ENCODE measurements around the gene TPM2.

TPM2 gene

GRCh38 chr9:35691757-35692301 lies 2.1 kb upstream of the TPM2 start:
- H3K27ac ChIP-seq = no peak overlapping the region
- peaks cover 19% of the 10 kb centered on the region for H3K36me3 ChIP-seq
- no peak for TF ChIP-seq CTCF (IDR thresholded peaks at IDR 0.05)
- H3K27me3 ChIP-seq = peaks cover 27% of the 10 kb centered on the region
- H3K4me1 ChIP-seq (ENCODE audit: control insufficient read depth in 1 of 2, insufficient read depth in 1 of 2, low read depth in 1 of 2, low read length in 1 of 2) = peaks cover 10 to 16% of the 10 kb centered on the region in 2 experiments
- H3K4me3 ChIP-seq (ENCODE audit: low read depth in 1 of 2, low read length in 1 of 2) = no peak overlapping the region
- H3K9me3 ChIP-seq = no peaks in the 10 kb centered on the region

DNA sequence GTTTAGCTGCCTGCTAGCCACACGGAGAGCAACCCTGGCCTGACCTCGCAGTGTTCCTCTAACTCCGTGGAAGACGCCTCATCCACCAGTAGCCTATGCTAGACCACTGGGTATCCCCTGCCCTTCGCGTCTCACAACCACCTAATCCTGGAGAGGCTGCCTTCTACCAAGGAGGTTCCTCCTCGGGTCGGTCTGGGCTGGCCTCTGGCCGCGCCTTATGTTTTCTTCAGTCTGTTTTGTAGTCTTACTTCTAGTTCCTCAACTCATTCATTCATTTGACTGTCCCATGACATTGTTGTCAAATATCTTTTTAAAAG lies 1.6 kb upstream of the TPM2 start:
- peak overlapping the region; percentile 67 to 92 for H3K4me3 ChIP-seq (ENCODE audit: low read depth in 1 of 2, low read length in 1 of 2)
- H3K27me3 ChIP-seq = peaks cover 27% of the 10 kb centered on the region
- TF ChIP-seq CTCF (IDR thresholded peaks at IDR 0.05) = no peak
- peaks cover 10 to 16% of the 10 kb centered on the region in 2 experiments for H3K4me1 ChIP-seq (ENCODE audit: control insufficient read depth in 1 of 2, insufficient read depth in 1 of 2, low read depth in 1 of 2, low read length in 1 of 2)
- H3K27ac ChIP-seq = peak overlapping the region; percentile 19
- H3K36me3 ChIP-seq = peaks cover 14% of the 10 kb centered on the region
- H3K9me3 ChIP-seq = no peaks in the 10 kb centered on the region

- peaks cover 10 to 16% of the 10 kb centered on the region in 2 experiments for H3K4me1 ChIP-seq (ENCODE audit: control insufficient read depth in 1 of 2, insufficient read depth in 1 of 2, low read depth in 1 of 2, low read length in 1 of 2)
- H3K4me3 ChIP-seq (ENCODE audit: low read depth in 1 of 2, low read length in 1 of 2) = peak overlapping the region; percentile 67 to 92
- peaks cover 27% of the 10 kb centered on the region for H3K27me3 ChIP-seq
- H3K27ac ChIP-seq = peak overlapping the region; percentile 51
- no peak for TF ChIP-seq CTCF (IDR thresholded peaks at IDR 0.05)
- H3K36me3 ChIP-seq = peaks cover 8% of the 10 kb centered on the region
- no peaks in the 10 kb centered on the region for H3K9me3 ChIP-seq
These were observed 1.0 kb upstream of the TPM2 start for GRCh38 chr9:35690614-35691333.

GRCh38 chr9:35690294-35690613 lies 529 bp upstream of the TPM2 start:
- Histone ChIP-seq H3K4me1 (ENCODE audit: control insufficient read depth in 1 of 2, insufficient read depth in 1 of 2, low read depth in 1 of 2, low read length in 1 of 2) (peaks cover 10 to 16% of the 10 kb centered on the region in 2 experiments), H3K4me3 (ENCODE audit: low read depth in 1 of 2, low read length in 1 of 2) (peak overlapping the region; percentile 67 to 92), H3K27me3 (peaks cover 27% of the 10 kb centered on the region), H3K9me3 (no peaks in the 10 kb centered on the region), H3K27ac (peak overlapping the region; percentile 51), H3K36me3 (peaks cover 4% of the 10 kb centered on the region)
- no peak for TF ChIP-seq CTCF (IDR thresholded peaks at IDR 0.05)

DNA sequence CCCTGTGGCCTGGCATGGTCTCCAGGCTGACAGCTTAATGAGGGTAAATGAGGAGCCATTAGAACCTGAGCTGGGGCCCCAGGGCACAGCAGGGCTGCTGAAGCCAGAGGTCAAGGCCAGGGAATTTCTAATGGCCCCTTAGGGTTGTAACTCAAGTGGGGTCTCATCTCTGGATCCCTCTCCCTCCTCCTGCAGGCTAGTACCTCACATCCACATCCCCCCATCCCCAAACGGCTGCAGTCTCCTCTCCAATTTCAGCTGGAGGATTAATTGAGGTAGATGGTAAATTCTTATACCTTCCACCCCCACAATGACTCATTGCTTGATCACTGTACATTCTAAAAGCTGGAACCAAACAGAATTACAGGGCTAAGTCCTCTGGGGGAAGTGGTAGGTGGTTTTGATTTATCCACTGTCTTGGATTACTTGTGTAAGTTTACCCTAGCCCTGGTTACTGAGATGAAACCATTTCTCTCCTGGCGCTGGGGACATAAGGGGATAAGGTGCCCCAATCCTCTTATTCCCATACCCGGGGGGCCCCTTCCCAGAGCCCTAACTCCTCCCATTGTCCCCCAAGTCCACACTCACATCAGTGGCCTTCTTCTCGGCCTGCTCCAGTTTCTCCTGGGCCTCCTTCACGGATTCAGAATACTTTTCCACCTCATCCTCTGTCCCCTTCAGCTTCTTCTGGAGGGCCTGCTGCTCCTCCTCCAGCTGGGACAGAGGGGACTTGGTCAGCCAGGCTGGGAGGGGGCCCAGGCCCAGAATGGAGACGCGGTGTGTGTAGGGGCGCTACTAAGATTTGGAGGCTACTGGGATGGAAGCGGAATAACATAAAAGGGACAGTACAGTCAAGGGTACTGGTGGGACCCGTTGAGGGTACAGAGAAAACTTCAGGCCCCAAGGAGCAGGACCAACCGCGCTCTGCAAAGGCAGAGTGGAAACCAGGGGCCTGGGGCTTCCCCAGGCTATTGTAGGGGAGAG lies 875 bp downstream of the TPM2 start:
- H3K36me3 ChIP-seq = no peaks in the 10 kb centered on the region
- peaks cover 27% of the 10 kb centered on the region for H3K27me3 ChIP-seq
- no peaks in the 10 kb centered on the region for H3K9me3 ChIP-seq
- no peak overlapping the region for H3K4me3 ChIP-seq (ENCODE audit: low read depth in 1 of 2, low read length in 1 of 2)
- peaks cover 10 to 16% of the 10 kb centered on the region in 2 experiments for H3K4me1 ChIP-seq (ENCODE audit: control insufficient read depth in 1 of 2, insufficient read depth in 1 of 2, low read depth in 1 of 2, low read length in 1 of 2)
- TF ChIP-seq CTCF (IDR thresholded peaks at IDR 0.05) = no peak
- H3K27ac ChIP-seq = no peak overlapping the region
